HEK293 (cell line): ENCODE data around the gene DGKB.

Experiments used
- CTCF ChIA-PET: fragments of 350-600 bp; formaldehyde crosslinking; extraction: SDS; loops from one replicate; lab custom pipeline; 2021; ENCODE audit warnings: antibody characterized with exemption; lab: Yijun Ruan, JAX
- POLR2A ChIA-PET: fragments of 300-600 bp; formaldehyde crosslinking; extraction: SDS; loops from one replicate; lab custom pipeline; 2020; ENCODE audit warnings: antibody characterized with exemption, inconsistent platforms; lab: Yijun Ruan, JAX
- H3K27ac ChIP-seq: fragments of 200-500 bp; sonication (Bioruptor generic); 2 replicates; pipeline ENCODE4 v1.5.1; 2014; ENCODE audit warnings: low read depth, low read length, control low read depth, inconsistent platforms; ENCODE audit errors: extremely low read depth
- H3K36me3 ChIP-seq, 2 experiments: fragments of 200-500 bp in 1 of 2; sonication (Bioruptor generic) in 1 of 2; 1 replicate in 1 of 2; 2 replicates in 1 of 2; pipeline ENCODE4 v1.5.1; 2014 to 2017; ENCODE audit warnings: inconsistent platforms in 2 of 2, low read length in 2 of 2; ENCODE audit not compliant: control insufficient read depth in 2 of 2, insufficient read depth in 1 of 2
- H3K4me1 ChIP-seq: fragments of 200-500 bp; sonication (Bioruptor generic); 2 replicates; pipeline ENCODE4 v1.5.1; 2014; ENCODE audit warnings: mild to moderate bottlenecking, low read length, inconsistent platforms; ENCODE audit not compliant: control insufficient read depth, insufficient read depth
- H3K4me3 ChIP-seq: 2 replicates; pipeline ENCODE4 v1.5.1; 2011; ENCODE audit warnings: low read depth, mild to moderate bottlenecking, control low read depth, low read length, moderate library complexity
- H3K9me3 ChIP-seq: fragments of 200-500 bp; sonication (Bioruptor generic); 2 replicates; pipeline ENCODE4 v1.5.1; 2014; ENCODE audit warnings: low read depth, low read length, inconsistent platforms; ENCODE audit not compliant: control insufficient read depth, insufficient read depth
- BCL6B ChIP-seq: fragments of 450-650 bp; formaldehyde crosslinking; IDR thresholded peaks from 2 replicates; pipeline ENCODE4 v1.5.1; 2017; ENCODE audit warnings: missing biosample characterization, missing genetic modification characterization
- HIC1 ChIP-seq: fragments of 450-650 bp; formaldehyde crosslinking; IDR thresholded peaks from 2 replicates; pipeline ENCODE4 v1.5.1; 2016; ENCODE audit warnings: missing biosample characterization, missing genetic modification characterization
- OVOL3 ChIP-seq: fragments of 450-650 bp; formaldehyde crosslinking; IDR thresholded peaks from 2 replicates; pipeline ENCODE4 v1.5.1; 2016; ENCODE audit warnings: missing biosample characterization, missing genetic modification characterization
- SALL2 ChIP-seq: fragments of 450-650 bp; formaldehyde crosslinking; IDR thresholded peaks from 2 replicates; pipeline ENCODE4 v1.5.0; 2017; ENCODE audit warnings: missing biosample characterization, mild to moderate bottlenecking, missing genetic modification characterization, borderline replicate concordance
- TSHZ1 ChIP-seq: fragments of 450-650 bp; formaldehyde crosslinking; IDR thresholded peaks from 2 replicates; pipeline ENCODE4 v1.5.1; 2016; ENCODE audit warnings: missing biosample characterization, missing genetic modification characterization, borderline replicate concordance
- WT1 ChIP-seq: fragments of 450-650 bp; formaldehyde crosslinking; IDR thresholded peaks from 2 replicates; pipeline ENCODE4 v1.5.1; 2016; ENCODE audit warnings: missing biosample characterization, missing genetic modification characterization
- ZBTB1 ChIP-seq: fragments of 450-650 bp; formaldehyde crosslinking; IDR thresholded peaks from 2 replicates; pipeline ENCODE4 v1.5.1; 2016; ENCODE audit warnings: missing biosample characterization, missing genetic modification characterization
- ZBTB20 ChIP-seq: fragments of 450-650 bp; formaldehyde crosslinking; IDR thresholded peaks from 2 replicates; pipeline ENCODE4 v1.5.1; 2016; ENCODE audit warnings: missing biosample characterization, missing genetic modification characterization
- ZBTB21 ChIP-seq: fragments of 450-650 bp; formaldehyde crosslinking; IDR thresholded peaks from 2 replicates; pipeline ENCODE4 v1.5.1; 2017; ENCODE audit warnings: missing biosample characterization, missing genetic modification characterization
- ZNF133 ChIP-seq: fragments of 450-650 bp; formaldehyde crosslinking; IDR thresholded peaks from 2 replicates; pipeline ENCODE4 v1.5.1; 2016; ENCODE audit warnings: missing biosample characterization, missing genetic modification characterization
- ZNF157 ChIP-seq: fragments of 450-650 bp; formaldehyde crosslinking; IDR thresholded peaks from 2 replicates; pipeline ENCODE4 v1.5.1; 2016; ENCODE audit warnings: missing biosample characterization, missing genetic modification characterization
- ZNF19 ChIP-seq: fragments of 450-650 bp; formaldehyde crosslinking; IDR thresholded peaks from 2 replicates; pipeline ENCODE4; 2016; ENCODE audit warnings: missing biosample characterization, missing genetic modification characterization, low read depth
- ZNF214 ChIP-seq: fragments of 450-650 bp; formaldehyde crosslinking; IDR thresholded peaks from 2 replicates; pipeline ENCODE4 v1.5.1; 2017; ENCODE audit warnings: missing biosample characterization, mild to moderate bottlenecking, missing genetic modification characterization, borderline replicate concordance
- ZNF248 ChIP-seq: fragments of 450-650 bp; formaldehyde crosslinking; IDR thresholded peaks from 2 replicates; pipeline ENCODE4 v1.5.1; 2017; ENCODE audit warnings: missing biosample characterization, missing genetic modification characterization
- ZNF266 ChIP-seq: fragments of 450-650 bp; formaldehyde crosslinking; IDR thresholded peaks from 2 replicates; pipeline ENCODE4 v1.5.1; 2016; ENCODE audit warnings: missing biosample characterization, missing genetic modification characterization, low read depth
- ZNF366 ChIP-seq: fragments of 450-650 bp; formaldehyde crosslinking; conservative IDR thresholded peaks from 2 replicates; pipeline ENCODE4 v1.5.1; 2016; ENCODE audit warnings: missing biosample characterization, missing genetic modification characterization
- ZNF398 ChIP-seq: fragments of 450-650 bp; formaldehyde crosslinking; IDR thresholded peaks from 2 replicates; pipeline ENCODE4 v1.5.1; 2017; ENCODE audit warnings: missing biosample characterization, missing genetic modification characterization
- ZNF561 ChIP-seq: fragments of 450-650 bp; IDR thresholded peaks from 2 replicates; pipeline ENCODE4 v1.5.1; 2018; ENCODE audit warnings: missing biosample characterization, missing genetic modification characterization, borderline replicate concordance
- ZNF596 ChIP-seq: fragments of 450-650 bp; IDR thresholded peaks from 2 replicates; pipeline ENCODE4 v1.5.0; 2018; ENCODE audit warnings: missing biosample characterization, mild to moderate bottlenecking, missing genetic modification characterization, moderate library complexity
- ZNF600 ChIP-seq: fragments of 450-650 bp; formaldehyde crosslinking; IDR thresholded peaks from 2 replicates; pipeline ENCODE4 v1.5.1; 2016; ENCODE audit warnings: missing biosample characterization, missing genetic modification characterization
- ZNF629 ChIP-seq: fragments of 450-650 bp; formaldehyde crosslinking; IDR thresholded peaks from 2 replicates; pipeline ENCODE4 v1.5.1; 2017; ENCODE audit warnings: missing biosample characterization, missing genetic modification characterization
- ZNF701 ChIP-seq: fragments of 450-650 bp; formaldehyde crosslinking; IDR thresholded peaks from 2 replicates; pipeline ENCODE4 v1.5.1; 2016; ENCODE audit warnings: missing biosample characterization, missing genetic modification characterization
- ZNF843 ChIP-seq: fragments of 450-650 bp; formaldehyde crosslinking; IDR thresholded peaks from 2 replicates; pipeline ENCODE4 v1.5.1; 2016; ENCODE audit warnings: missing biosample characterization, missing genetic modification characterization
- TF ChIP-seq, protein P1 (sequence below): fragments of 450-650 bp; formaldehyde crosslinking; IDR thresholded peaks from 2 replicates; pipeline ENCODE4 v1.5.1; 2017; ENCODE audit warnings: missing biosample characterization, missing genetic modification characterization

Gene DGKB

GRCh38 chr7:14124716-14125115, 777.8 kb downstream of the DGKB start:
- Histone ChIP-seq H3K27ac (no peak overlapping the region), H3K9me3 (no peaks in the 10 kb centered on the region), H3K4me3 (no peak overlapping the region), H3K4me1 (no peaks in the 10 kb centered on the region), H3K36me3 (no peaks in the 10 kb centered on the region)
- ChIA-PET POLR2A (no interaction called here), CTCF (no interaction called here)
- TF ChIP-seq ZNF629 (tag by site-specific recombination), result no peak
- no peak for TF ChIP-seq ZNF596 (tag by site-specific recombination)
- TF ChIP-seq ZNF157, result no peak
- no peak for TF ChIP-seq TSHZ1 (tag by site-specific recombination)
- TF ChIP-seq BCL6B (tag by site-specific recombination), result no peak
- no peak for TF ChIP-seq HIC1 (tag by site-specific recombination)
- TF ChIP-seq ZBTB1 (tag by site-specific recombination), result no peak
- TF ChIP-seq ZNF19 (tag by site-specific recombination), result no peak

DNA sequence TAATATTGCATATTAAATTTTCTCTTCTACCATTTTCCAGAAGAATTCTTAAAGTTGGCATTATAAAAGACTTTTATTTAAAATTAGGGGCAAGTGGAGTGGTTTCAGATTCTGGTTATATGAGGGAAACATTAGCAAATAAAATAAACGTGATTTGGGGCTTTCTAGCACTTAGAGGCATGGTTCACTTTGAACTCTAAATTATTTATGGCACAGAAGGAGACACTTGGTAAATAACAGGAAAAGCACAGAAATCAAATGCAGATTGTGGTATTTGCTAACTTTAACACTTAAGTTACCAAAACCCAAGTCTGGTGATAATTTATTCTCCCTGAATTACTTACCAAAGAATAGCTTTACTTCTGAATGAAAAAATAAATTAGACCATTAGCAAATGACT, 778.6 kb downstream of the DGKB start:
- Histone ChIP-seq H3K36me3 (no peaks in the 10 kb centered on the region), H3K4me1 (no peaks in the 10 kb centered on the region), H3K27ac (no peak overlapping the region), H3K9me3 (no peaks in the 10 kb centered on the region), H3K4me3 (no peak overlapping the region)
- no peak for TF ChIP-seq ZNF214
- no peak for TF ChIP-seq WT1 (tag by site-specific recombination)
- no peak for TF ChIP-seq ZBTB20
- POLR2A ChIA-PET, result no interaction called here
- CTCF ChIA-PET, result no interaction called here

DNA sequence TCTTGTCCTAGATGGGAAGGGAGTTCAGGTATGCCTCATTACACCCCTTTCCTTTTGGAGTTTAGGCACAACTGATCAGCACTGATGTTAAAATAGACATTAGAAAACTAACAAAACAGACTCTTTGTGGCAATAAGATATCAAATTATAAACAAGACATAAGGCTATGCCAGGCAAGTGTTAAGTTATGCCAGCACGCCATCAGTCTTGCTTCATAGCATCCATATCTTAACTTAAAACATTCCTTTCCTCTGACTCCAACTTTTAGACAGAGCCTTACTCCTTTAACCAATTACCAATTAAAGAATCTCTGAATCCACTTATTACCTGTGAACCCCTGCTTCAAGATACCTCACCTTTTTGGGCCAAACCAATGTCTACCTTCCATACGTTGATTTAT, 786.9 kb downstream of the DGKB start:
- H3K27ac ChIP-seq, result no peak overlapping the region
- H3K4me3 ChIP-seq, result no peak overlapping the region
- H3K4me1 ChIP-seq, result no peaks in the 10 kb centered on the region
- H3K9me3 ChIP-seq, result no peaks in the 10 kb centered on the region
- ChIA-PET CTCF (no interaction called here), POLR2A (no interaction called here)
- H3K36me3 ChIP-seq, result no peaks in the 10 kb centered on the region
- TF ChIP-seq SALL2 (tag by site-specific recombination) (no peak), OVOL3 (tag by site-specific recombination) (no peak), ZNF843 (no peak), ZNF133 (tag by site-specific recombination) (no peak), ZBTB21 (tag by site-specific recombination) (no peak), ZNF600 (tag by site-specific recombination) (no peak), ZNF266 (tag by site-specific recombination) (no peak), ZNF561 (no peak), ZNF398 (tag by site-specific recombination) (no peak), ZNF248 (no peak), ZNF366 (tag by site-specific recombination) (no peak), ZNF701 (no peak)
- TF ChIP-seq, protein P1, sequence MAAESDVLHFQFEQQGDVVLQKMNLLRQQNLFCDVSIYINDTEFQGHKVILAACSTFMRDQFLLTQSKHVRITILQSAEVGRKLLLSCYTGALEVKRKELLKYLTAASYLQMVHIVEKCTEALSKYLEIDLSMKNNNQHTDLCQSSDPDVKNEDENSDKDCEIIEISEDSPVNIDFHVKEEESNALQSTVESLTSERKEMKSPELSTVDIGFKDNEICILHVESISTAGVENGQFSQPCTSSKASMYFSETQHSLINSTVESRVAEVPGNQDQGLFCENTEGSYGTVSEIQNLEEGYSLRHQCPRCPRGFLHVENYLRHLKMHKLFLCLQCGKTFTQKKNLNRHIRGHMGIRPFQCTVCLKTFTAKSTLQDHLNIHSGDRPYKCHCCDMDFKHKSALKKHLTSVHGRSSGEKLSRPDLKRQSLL (tag by site-specific recombination), result no peak
